H1 (cell line): ENCODE results near the gene USP17L12. TPM values are rescaled to one million over a fixed set of nuclear protein-coding genes. Genes with fewer than 3 reads are reported as not detected.
"Not testable (repeated sequence)": the region's sequence is repeated elsewhere in the genome, so short reads cannot be mapped to it uniquely, and the experiment has no call there.

Experiments
- CTCF ChIA-PET: fragments of 300-600 bp; sonication (Branson Sonifier 250); formaldehyde crosslinking; loops from one replicate; lab custom pipeline; 2021; ENCODE audit not compliant: partially characterized antibody; lab: Charles Lee
- POLR2A ChIA-PET: fragments of 300-600 bp; sonication (Branson Sonifier 250); formaldehyde crosslinking; loops from one replicate; lab custom pipeline; 2021; ENCODE audit warnings: inconsistent platforms; ENCODE audit not compliant: partially characterized antibody; lab: Charles Lee
- DNase-seq, 2 experiments: peaks; one replicate each; pipeline versions ENCODE4 v3.0.0 to v3.0.0-alpha.2; 2010 to 2022; ENCODE audit warnings: low spot score in 2 of 2, low read depth in 1 of 2, mixed read lengths in 1 of 2
- FAIRE-seq: peaks from 2 replicates; lab custom pipeline; 2011; peaks lifted over from hg19 to GRCh38; lab: Jason Lieb, UNC
- H2AFZ ChIP-seq: 2 replicates; pipeline ENCODE4 v1.8.1; 2012; ENCODE audit warnings: low read length, inconsistent platforms
- H2AK5ac ChIP-seq: 2 replicates; pipeline ENCODE4 v1.6.1; 2013; ENCODE audit warnings: low read depth, low read length
- H2BK120ac ChIP-seq: replicated peaks from 2 replicates; pipeline ENCODE3; 2013; ENCODE audit warnings: low read depth, low read length, inconsistent platforms
- H2BK12ac ChIP-seq: 2 replicates; pipeline ENCODE4 v1.6.1; 2013; ENCODE audit warnings: low read depth, low read length
- H2BK15ac ChIP-seq: 2 replicates; pipeline ENCODE4 v1.6.1; 2013; ENCODE audit warnings: low read length
- H2BK20ac ChIP-seq: 2 replicates; pipeline ENCODE4 v1.6.1; 2013; ENCODE audit warnings: low read length
- H2BK5ac ChIP-seq: 2 replicates; pipeline ENCODE4 v1.6.1; 2013; ENCODE audit warnings: low read depth, low read length
- H3K14ac ChIP-seq: 2 replicates; pipeline ENCODE4 v1.6.1; 2013; ENCODE audit warnings: inconsistent platforms; ENCODE audit not compliant: insufficient read length
- H3K18ac ChIP-seq: 2 replicates; pipeline ENCODE4 v1.6.1; 2013; ENCODE audit warnings: low read length; ENCODE audit errors: extremely low read depth
- H3K23ac ChIP-seq: 2 replicates; pipeline ENCODE4 v1.6.1; 2013; ENCODE audit warnings: inconsistent platforms; ENCODE audit not compliant: insufficient read length
- H3K23me2 ChIP-seq: 2 replicates; pipeline ENCODE4 v1.6.1; 2013; ENCODE audit warnings: low read depth, low read length
- H3K27ac ChIP-seq: 2 replicates; pipeline ENCODE4 v1.6.1; 2011; ENCODE audit warnings: low read depth, low read length, inconsistent platforms
- H3K27me3 ChIP-seq, 4 experiments: replicated peaks in 1 of 4; 1 replicate in 1 of 4; 2 replicates in 3 of 4; pipeline versions ENCODE4 v1.6.1 to v1.8.1; 2011 to 2013; ENCODE audit warnings: low read length in 3 of 4, mild to moderate bottlenecking in 3 of 4, inconsistent platforms in 2 of 4, mixed read lengths in 2 of 4, moderate library complexity in 1 of 4; ENCODE audit not compliant: control insufficient read depth in 3 of 4, insufficient read depth in 3 of 4; ENCODE audit errors: extremely low read depth in 1 of 4
- H3K36me3 ChIP-seq, 4 experiments: 2 replicates each; pipeline versions ENCODE4 v1.6.1 to v1.8.1; 2011 to 2013; ENCODE audit warnings: mild to moderate bottlenecking in 4 of 4, low read length in 3 of 4, moderate library complexity in 2 of 4, control low read depth in 1 of 4, inconsistent platforms in 1 of 4; ENCODE audit not compliant: insufficient read depth in 4 of 4, control insufficient read depth in 2 of 4
- H3K4ac ChIP-seq: replicated peaks from 2 replicates; pipeline ENCODE3; 2013; ENCODE audit warnings: low read length, low read depth, mixed read lengths, inconsistent platforms; ENCODE audit not compliant: insufficient read length
- H3K4me1 ChIP-seq, 4 experiments: replicated peaks in 1 of 4; 1 replicate in 1 of 4; 2 replicates in 3 of 4; pipeline versions ENCODE4 v1.6.1 to v1.8.1; 2011 to 2013; ENCODE audit warnings: low read length in 3 of 4, inconsistent platforms in 2 of 4, mixed read lengths in 1 of 4; ENCODE audit not compliant: insufficient read depth in 4 of 4, control insufficient read depth in 3 of 4
- H3K4me2 ChIP-seq, 2 experiments: 2 replicates each; pipeline versions ENCODE4 v1.6.1 to v1.8.1; 2011 to 2013; ENCODE audit warnings: low read depth in 2 of 2, low read length in 2 of 2, control low read depth in 1 of 2, inconsistent platforms in 1 of 2, mild to moderate bottlenecking in 1 of 2; ENCODE audit not compliant: insufficient read depth in 1 of 2
- H3K4me3 ChIP-seq, 4 experiments: fragments of 200-600, 300-600 bp in 1 of 4; sonication (generic), shearing (Covaris generic), sonication (Bioruptor Twin) in 1 of 4; 2 replicates each; pipeline versions ENCODE4 v1.5.1 to v1.8.1; 2011 to 2016; ENCODE audit warnings: low read length in 4 of 4, low read depth in 3 of 4, control low read depth in 2 of 4, inconsistent platforms in 2 of 4, mild to moderate bottlenecking in 2 of 4, mixed read lengths in 1 of 4, moderate library complexity in 1 of 4; ENCODE audit not compliant: insufficient read depth in 2 of 4; ENCODE audit errors: extremely low read depth in 1 of 4
- H3K56ac ChIP-seq: replicated peaks from 2 replicates; pipeline ENCODE3; 2013; ENCODE audit warnings: low read depth, mild to moderate bottlenecking, mixed read lengths, low read length, inconsistent platforms; ENCODE audit not compliant: insufficient read length
- H3K79me1 ChIP-seq: 2 replicates; pipeline ENCODE4 v1.6.1; 2013; ENCODE audit warnings: low read depth, low read length, control low read depth
- H3K79me2 ChIP-seq, 2 experiments: 2 replicates each; pipeline versions ENCODE4 v1.6.1 to v1.8.1; 2012 to 2013; ENCODE audit warnings: low read length in 2 of 2, mild to moderate bottlenecking in 2 of 2, inconsistent platforms in 1 of 2; ENCODE audit not compliant: insufficient read depth in 2 of 2, control insufficient read depth in 1 of 2
- H3K9ac ChIP-seq, 4 experiments: replicated peaks in 1 of 4; 1 replicate in 1 of 4; 2 replicates in 3 of 4; pipeline versions ENCODE4 v1.6.1 to v1.8.1; 2011 to 2013; ENCODE audit warnings: low read depth in 3 of 4, low read length in 3 of 4, control low read depth in 2 of 4, mild to moderate bottlenecking in 2 of 4, moderate library complexity in 2 of 4, inconsistent platforms in 1 of 4; ENCODE audit errors: extremely low read depth in 1 of 4
- H3K9me3 ChIP-seq, 2 experiments: 2 replicates each; pipeline versions ENCODE4 v1.6.1 to v1.8.1; 2012 to 2013; ENCODE audit warnings: mild to moderate bottlenecking in 2 of 2, moderate library complexity in 2 of 2, control low read depth in 1 of 2, inconsistent platforms in 1 of 2, low read depth in 1 of 2, low read length in 1 of 2, mixed read lengths in 1 of 2; ENCODE audit not compliant: insufficient read depth in 2 of 2
- H4K20me1 ChIP-seq, 2 experiments: replicated peaks in 1 of 2; 2 replicates each; pipeline versions ENCODE3 to v1.8.1; 2011 to 2013; ENCODE audit warnings: inconsistent platforms in 2 of 2, low read length in 2 of 2, mild to moderate bottlenecking in 1 of 2; ENCODE audit not compliant: insufficient read depth in 2 of 2, control insufficient read depth in 1 of 2
- H4K5ac ChIP-seq: 2 replicates; pipeline ENCODE4 v1.6.1; 2013; ENCODE audit warnings: low read length, low read depth, mixed read lengths, inconsistent platforms; ENCODE audit not compliant: insufficient read length
- H4K8ac ChIP-seq: 2 replicates; pipeline ENCODE4 v1.8.0; 2013; ENCODE audit warnings: mild to moderate bottlenecking, moderate library complexity, low read length, inconsistent platforms; ENCODE audit not compliant: insufficient read depth; ENCODE audit errors: extremely low read depth
- H4K91ac ChIP-seq: replicated peaks from 2 replicates; pipeline ENCODE3; 2013; ENCODE audit warnings: low read length, mixed read lengths, inconsistent platforms; ENCODE audit not compliant: insufficient read length
- WGBS, 2 experiments: shearing (Covaris generic) in 1 of 2; methylation state at CpG; one replicate each; pipeline versions ENCODE4 v1.1.6 to v1.1.7; 2013 to 2015; ENCODE audit warnings: low lambda C conversion rate in 2 of 2, mixed read lengths in 2 of 2, inconsistent platforms in 1 of 2, low coverage in 1 of 2, missing lambda C conversion rate in 1 of 2; ENCODE audit not compliant: insufficient replicate concordance in 2 of 2, insufficient coverage in 1 of 2, insufficient read length in 1 of 2; ENCODE audit errors: extremely low coverage in 1 of 2, missing lambda C conversion rate in 1 of 2; 5-methylcytosine and 5-hydroxymethylcytosine counted together
- polyA plus RNA-seq, 7 experiments: library from polyadenylated mRNA; depleted of rRNA in 3 of 7; stranded (reverse) in 5 of 7; unstranded in 2 of 7; fragments of >200 nt in 5 of 7; fragments of 200-250 nt in 2 of 7; gene quantifications; 1 replicate in 5 of 7; 2 replicates in 1 of 7; 4 replicates in 1 of 7; pipeline versions ENCODE4 v1.2.1 to v1.2.3, GENCODE V29; 2011 to 2013; ENCODE audit warnings: missing spikeins in 2 of 7, mixed read lengths in 2 of 7
- total RNA-seq: library from RNA; stranded (reverse); fragmentation: NEBNext Ultra II Directional; extraction: Animal tissue kit (Norgen Biotek cat#: 25700); gene quantifications from 2 replicates; pipeline ENCODE4 v1.2.1, GENCODE V29; 2021

USP17L12 gene
- total and polyA plus RNA-seq, 2 of the 8 experiments (the other 6 are each of a cell fraction or from before 2014, with no cell fraction given) = not detected

DNA sequence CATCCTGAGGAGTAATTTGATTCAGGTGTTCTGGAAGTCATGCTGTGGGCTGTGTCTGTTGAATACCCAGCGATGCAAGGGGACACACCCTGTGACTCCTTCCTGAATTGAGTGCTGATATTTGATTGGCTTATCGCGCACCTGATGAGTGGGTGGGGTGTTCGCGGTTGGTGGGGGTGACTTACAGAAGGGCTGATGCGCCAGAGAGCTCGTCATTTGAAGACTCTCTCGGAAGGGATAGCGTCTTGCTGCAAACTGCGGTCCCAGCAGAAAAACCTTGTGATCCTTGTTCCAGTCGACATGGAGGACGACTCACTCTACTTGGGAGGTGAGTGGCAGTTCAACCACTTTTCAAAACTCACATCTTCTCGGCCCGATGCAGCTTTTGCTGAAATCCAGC, 4.8 kb upstream of the USP17L12 start, which contains the start of gene USP17L11:
USP17L11 (plus strand) TSS at position 301 of the 400 bp plus-strand sequence; CDS start at position 301, 0 bp downstream.
- H4K91ac ChIP-seq, H3K9me3 ChIP-seq, H4K20me1 ChIP-seq, H2BK120ac ChIP-seq, H3K27me3 ChIP-seq, H3K79me1 ChIP-seq, H2BK15ac ChIP-seq, H2BK20ac ChIP-seq, H3K4me2 ChIP-seq, POLR2A ChIA-PET, H4K8ac ChIP-seq, H3K14ac ChIP-seq, H3K4ac ChIP-seq, H2AK5ac ChIP-seq, H3K23me2 ChIP-seq, DNase-seq, H2BK5ac ChIP-seq, H3K56ac ChIP-seq, H3K4me1 ChIP-seq, H2AFZ ChIP-seq, H3K9ac ChIP-seq, H3K23ac ChIP-seq, FAIRE-seq, H3K18ac ChIP-seq, H3K79me2 ChIP-seq, H3K36me3 ChIP-seq, H4K5ac ChIP-seq, H3K4me3 ChIP-seq, H3K27ac ChIP-seq, H2BK12ac ChIP-seq, CTCF ChIA-PET: not testable (repeated sequence)
- WGBS, 2 experiments = 95% methylated on average over 7 of the region's 14 CpGs; no CpG with 5 or more reads in 1 of the 2 experiments

DNA sequence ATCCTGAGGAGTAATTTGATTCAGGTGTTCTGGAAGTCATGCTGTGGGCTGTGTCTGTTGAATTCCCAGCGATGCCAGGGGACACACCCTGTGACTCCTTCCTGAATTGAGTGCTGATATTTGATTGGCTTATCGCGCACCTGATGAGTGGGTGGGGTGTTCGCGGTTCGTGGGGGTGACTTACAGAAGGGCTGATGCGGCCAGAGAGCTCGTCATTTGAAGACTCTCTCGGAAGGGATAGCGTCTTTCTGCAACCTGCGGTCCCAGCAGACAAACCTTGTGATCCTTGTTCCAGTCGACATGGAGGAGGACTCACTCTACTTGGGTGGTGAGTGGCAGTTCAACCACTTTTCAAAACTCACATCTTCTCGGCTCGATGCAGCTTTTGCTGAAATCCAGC, 4.6 kb downstream of the USP17L12 start, which contains the start of gene USP17L13:
USP17L13 (plus strand) TSS at position 301 of the 400 bp plus-strand sequence; CDS start at position 301, 0 bp downstream.
- H2BK120ac ChIP-seq, H3K23ac ChIP-seq, H2AK5ac ChIP-seq, H3K9me3 ChIP-seq, H3K4me1 ChIP-seq, H4K20me1 ChIP-seq, H4K91ac ChIP-seq, H3K79me2 ChIP-seq, H3K4me2 ChIP-seq, H3K4ac ChIP-seq, H4K5ac ChIP-seq, POLR2A ChIA-PET, H3K36me3 ChIP-seq, H3K18ac ChIP-seq, H3K56ac ChIP-seq, H2BK5ac ChIP-seq, H2BK20ac ChIP-seq, DNase-seq, H3K27me3 ChIP-seq, H3K4me3 ChIP-seq, H3K9ac ChIP-seq, FAIRE-seq, H3K27ac ChIP-seq, H2BK15ac ChIP-seq, H3K79me1 ChIP-seq, H3K14ac ChIP-seq, H4K8ac ChIP-seq, H3K23me2 ChIP-seq, H2AFZ ChIP-seq, H2BK12ac ChIP-seq, CTCF ChIA-PET: not testable (repeated sequence)
- no CpG with 5 or more reads among the region's 14 CpGs for WGBS, 2 experiments
